SK-N-SH (cell line): ENCODE results near the gene ZNF25. TPM values are rescaled to one million over a fixed set of nuclear protein-coding genes. Genes with fewer than 3 reads are reported as not detected.
"Not testable (repeated sequence)": the region's sequence is repeated elsewhere in the genome, so short reads cannot be mapped to it uniquely, and the experiment has no call there.

Source experiments
- CTCF ChIA-PET: fragments of 300-600, 350-600 bp; formaldehyde crosslinking; extraction: SDS; loops from one replicate; lab custom pipeline; 2021; lab: Yijun Ruan, JAX
- POLR2A ChIA-PET: fragments of 350-600 bp; sonication (Branson Sonifier 250); formaldehyde crosslinking; extraction: SDS; loops from one replicate; lab custom pipeline; 2020; ENCODE audit warnings: antibody characterized with exemption, inconsistent platforms; lab: Yijun Ruan, JAX
- DNase-seq: peaks from one replicate; pipeline ENCODE4 v3.0.0; 2012
- H2AFZ ChIP-seq: fragments of 200-600 bp; sonication (generic); 2 replicates; pipeline ENCODE4 v1.8.1; 2016; ENCODE audit warnings: antibody characterized with exemption, mild to moderate bottlenecking, low read depth
- H3F3A ChIP-seq: fragments of 200-600 bp; sonication (generic); replicated peaks from 2 replicates; pipeline ENCODE3; 2016; ENCODE audit warnings: antibody characterized with exemption, mild to moderate bottlenecking; ENCODE audit not compliant: insufficient read depth
- H3K27ac ChIP-seq, 2 experiments: fragments of 200-500 bp in 1 of 2; fragments of 200-600 bp in 1 of 2; sonication (Bioruptor generic) in 1 of 2; sonication (generic), shearing (Covaris generic) in 1 of 2; 2 replicates each; pipeline versions ENCODE4 v1.5.1 to v1.6.1; 2014 to 2016; ENCODE audit warnings: low read depth in 2 of 2, inconsistent platforms in 1 of 2, low read length in 1 of 2, mild to moderate bottlenecking in 1 of 2, mixed read lengths in 1 of 2
- H3K27me3 ChIP-seq: fragments of 200-600 bp; sonication (generic), shearing (Covaris generic); 2 replicates; pipeline ENCODE4 v1.6.1; 2016; ENCODE audit warnings: mixed run types; ENCODE audit not compliant: insufficient read depth
- H3K36me3 ChIP-seq, 2 experiments: fragments of 200-500 bp in 1 of 2; fragments of 200-600 bp in 1 of 2; sonication (Bioruptor generic) in 1 of 2; sonication (generic) in 1 of 2; replicated peaks in 1 of 2; 2 replicates each; pipeline versions ENCODE3 to v1.5.1; 2014 to 2016; ENCODE audit warnings: low read length in 1 of 2, mild to moderate bottlenecking in 1 of 2; ENCODE audit not compliant: insufficient read depth in 2 of 2, control insufficient read depth in 1 of 2
- H3K4me1 ChIP-seq, 2 experiments: fragments of 200-500 bp in 1 of 2; fragments of 200-600 bp in 1 of 2; sonication (Bioruptor generic) in 1 of 2; sonication (generic), shearing (Covaris generic) in 1 of 2; 2 replicates each; pipeline versions ENCODE4 v1.5.1 to v1.6.1; 2014 to 2016; ENCODE audit warnings: low read depth in 1 of 2, low read length in 1 of 2, mixed run types in 1 of 2; ENCODE audit not compliant: insufficient read depth in 2 of 2, control insufficient read depth in 1 of 2
- H3K4me2 ChIP-seq: fragments of 200-600 bp; sonication (generic), shearing (Covaris generic); 2 replicates; pipeline ENCODE4 v1.6.1; 2017; ENCODE audit warnings: mixed run types
- H3K4me3 ChIP-seq, 2 experiments: fragments of 200-500 bp in 1 of 2; fragments of 200-600 bp in 1 of 2; sonication (Bioruptor generic) in 1 of 2; sonication (generic), shearing (Covaris generic) in 1 of 2; 2 replicates each; pipeline versions ENCODE4 v1.5.1 to v1.8.1; 2014 to 2016; ENCODE audit warnings: low read depth in 2 of 2, inconsistent platforms in 1 of 2, low read length in 1 of 2, mild to moderate bottlenecking in 1 of 2, mixed read lengths in 1 of 2, moderate library complexity in 1 of 2
- H3K79me2 ChIP-seq: fragments of 200-600 bp; sonication (generic); 2 replicates; pipeline ENCODE4 v1.8.1; 2017; ENCODE audit warnings: mild to moderate bottlenecking; ENCODE audit not compliant: insufficient read depth
- H3K9ac ChIP-seq: fragments of 200-600 bp; sonication (generic); 2 replicates; pipeline ENCODE4 v1.6.1; 2017; ENCODE audit warnings: mixed run types
- H3K9me2 ChIP-seq: fragments of 200-600 bp; sonication (generic); 2 replicates; pipeline ENCODE4 v1.6.1; 2017; ENCODE audit warnings: mixed run types
- H3K9me3 ChIP-seq: fragments of 200-600 bp; sonication (generic); 2 replicates; pipeline ENCODE4 v1.6.1; 2017; ENCODE audit warnings: mixed run types, mild to moderate bottlenecking, moderate library complexity
- H4K20me1 ChIP-seq: fragments of 200-600 bp; sonication (generic); 2 replicates; pipeline ENCODE4 v1.6.1; 2017; ENCODE audit warnings: mild to moderate bottlenecking, mixed run types; ENCODE audit not compliant: insufficient read depth
- ELF1 ChIP-seq: IDR thresholded peaks from 2 replicates; pipeline ENCODE4 v1.4.0; 2012
- FOXJ3 ChIP-seq: sonication (generic); formaldehyde crosslinking; IDR thresholded peaks from 2 replicates; pipeline ENCODE4 v1.5.1; 2020; ENCODE audit warnings: mild to moderate bottlenecking, missing genetic modification reagents
- GABPA ChIP-seq: IDR thresholded peaks from 2 replicates; pipeline ENCODE4 v1.4.0; 2012; ENCODE audit warnings: low read depth, mild to moderate bottlenecking
- JUND ChIP-seq: IDR thresholded peaks from 2 replicates; pipeline ENCODE4 v1.4.0; 2012
- MEF2A ChIP-seq: IDR thresholded peaks from 2 replicates; pipeline ENCODE4 v1.4.0; 2012; ENCODE audit warnings: low read depth, borderline replicate concordance
- POLR2AphosphoS5 ChIP-seq: IDR thresholded peaks from 2 replicates; pipeline ENCODE4 v1.6.1; 2012; ENCODE audit warnings: low read depth, low read length
- RFX5 ChIP-seq: IDR thresholded peaks from 2 replicates; pipeline ENCODE4 v1.6.1; 2012; ENCODE audit warnings: mild to moderate bottlenecking, improper control_type of control experiment, low read length
- RXRA ChIP-seq: IDR thresholded peaks from 2 replicates; pipeline ENCODE4 v1.4.0; 2012; ENCODE audit warnings: low read depth, mild to moderate bottlenecking, borderline replicate concordance
- SIN3A ChIP-seq: IDR thresholded peaks from 2 replicates; pipeline ENCODE4 v1.6.1; 2012; ENCODE audit warnings: low read depth, mild to moderate bottlenecking, low read length, moderate library complexity, borderline replicate concordance
- TCF12 ChIP-seq: IDR thresholded peaks from 2 replicates; pipeline ENCODE4 v1.4.0; 2012
- WGBS: methylation state at CpG from one replicate; pipeline ENCODE4 v1.1.6; 2017; ENCODE audit warnings: low lambda C conversion rate; 5-methylcytosine and 5-hydroxymethylcytosine counted together
- polyA plus RNA-seq, 3 experiments: library from polyadenylated mRNA; depleted of rRNA; stranded (reverse); fragments of >200 nt; gene quantifications; 2 replicates each; pipeline ENCODE4 v1.2.3, GENCODE V29; 2012
- TF ChIP-seq, protein P1 (sequence below): IDR thresholded peaks from 2 replicates; pipeline ENCODE4 v1.6.1; 2012; ENCODE audit warnings: mild to moderate bottlenecking, low read depth, low read length, moderate library complexity
- TF ChIP-seq, protein P2 (sequence below): IDR thresholded peaks from 2 replicates; pipeline ENCODE4 v1.4.0; 2012; ENCODE audit warnings: low read depth, borderline replicate concordance
- TF ChIP-seq, protein P3 (sequence below): IDR thresholded peaks from 2 replicates; pipeline ENCODE4; 2012

Gene ZNF25
- polyA plus RNA-seq, 1 of the 3 experiments (the other 2 are of a cell fraction) = 3.6 TPM

GRCh38 chr10:38019124-38019523 is 42.7 kb upstream of the ZNF25 start:
- CTCF ChIA-PET, H3K4me2 ChIP-seq, H3K9ac ChIP-seq, DNase-seq, H3K9me2 ChIP-seq, POLR2A ChIA-PET, H3K9me3 ChIP-seq, H3K79me2 ChIP-seq, H3F3A ChIP-seq, H3K27me3 ChIP-seq, H3K27ac ChIP-seq, H4K20me1 ChIP-seq, H2AFZ ChIP-seq, H3K4me3 ChIP-seq, H3K4me1 ChIP-seq: not testable (repeated sequence)
- H3K36me3 ChIP-seq = peaks cover 53 to 63% of the 10 kb centered on the region in 2 experiments
- 83% methylated on average over 4 of the region's 4 CpGs for WGBS

GRCh38 chr10:38016354-38016753 is 39.9 kb upstream of the ZNF25 start:
- Histone ChIP-seq H3K4me2 (no peak overlapping the region), H3K9ac (no peak overlapping the region), H3K4me1 (peaks cover 0 to 2% of the 10 kb centered on the region in 2 experiments; a peak in 1 of 4 replicates), H3K4me3 (no peak overlapping the region), H4K20me1 (no peaks in the 10 kb centered on the region), H3K36me3 (peaks cover 43 to 60% of the 10 kb centered on the region in 2 experiments), H3K9me2 (no peaks in the 10 kb centered on the region), H3F3A (no peaks in the 10 kb centered on the region)
- TF ChIP-seq, protein P1, sequence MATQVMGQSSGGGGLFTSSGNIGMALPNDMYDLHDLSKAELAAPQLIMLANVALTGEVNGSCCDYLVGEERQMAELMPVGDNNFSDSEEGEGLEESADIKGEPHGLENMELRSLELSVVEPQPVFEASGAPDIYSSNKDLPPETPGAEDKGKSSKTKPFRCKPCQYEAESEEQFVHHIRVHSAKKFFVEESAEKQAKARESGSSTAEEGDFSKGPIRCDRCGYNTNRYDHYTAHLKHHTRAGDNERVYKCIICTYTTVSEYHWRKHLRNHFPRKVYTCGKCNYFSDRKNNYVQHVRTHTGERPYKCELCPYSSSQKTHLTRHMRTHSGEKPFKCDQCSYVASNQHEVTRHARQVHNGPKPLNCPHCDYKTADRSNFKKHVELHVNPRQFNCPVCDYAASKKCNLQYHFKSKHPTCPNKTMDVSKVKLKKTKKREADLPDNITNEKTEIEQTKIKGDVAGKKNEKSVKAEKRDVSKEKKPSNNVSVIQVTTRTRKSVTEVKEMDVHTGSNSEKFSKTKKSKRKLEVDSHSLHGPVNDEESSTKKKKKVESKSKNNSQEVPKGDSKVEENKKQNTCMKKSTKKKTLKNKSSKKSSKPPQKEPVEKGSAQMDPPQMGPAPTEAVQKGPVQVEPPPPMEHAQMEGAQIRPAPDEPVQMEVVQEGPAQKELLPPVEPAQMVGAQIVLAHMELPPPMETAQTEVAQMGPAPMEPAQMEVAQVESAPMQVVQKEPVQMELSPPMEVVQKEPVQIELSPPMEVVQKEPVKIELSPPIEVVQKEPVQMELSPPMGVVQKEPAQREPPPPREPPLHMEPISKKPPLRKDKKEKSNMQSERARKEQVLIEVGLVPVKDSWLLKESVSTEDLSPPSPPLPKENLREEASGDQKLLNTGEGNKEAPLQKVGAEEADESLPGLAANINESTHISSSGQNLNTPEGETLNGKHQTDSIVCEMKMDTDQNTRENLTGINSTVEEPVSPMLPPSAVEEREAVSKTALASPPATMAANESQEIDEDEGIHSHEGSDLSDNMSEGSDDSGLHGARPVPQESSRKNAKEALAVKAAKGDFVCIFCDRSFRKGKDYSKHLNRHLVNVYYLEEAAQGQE = no peak
- TF ChIP-seq ELF1 = no peak
- TF ChIP-seq RFX5 = no peak
- TF ChIP-seq, all 33 proteins: peak for 0
- 0 out of 2 replicates have a peak, but pooled peaks cover 7% of the 10 kb centered on the region for H3K9me3 ChIP-seq
- CTCF ChIA-PET = no interaction called here
- 90% methylated on average over 1 of the region's 1 CpG for WGBS
- H3K27ac ChIP-seq = no peak overlapping the region
- POLR2A ChIA-PET = no interaction called here
- no peaks in the 10 kb centered on the region for H3K27me3 ChIP-seq
- no peak for DNase-seq
- no peak overlapping the region for H2AFZ ChIP-seq
- peaks cover 26% of the 10 kb centered on the region for H3K79me2 ChIP-seq

- Histone ChIP-seq H3K27ac (peak within 1 kb of the TSS; percentile 90 to 93), H3K9ac (peak within 1 kb of the TSS; percentile 86), H3F3A (peaks cover 9% of the 10 kb centered on the region), H4K20me1 (no peaks in the 10 kb centered on the region), H3K79me2 (peaks cover 24% of the 10 kb centered on the region), H3K4me3 (peak within 1 kb of the TSS; percentile 58 to 72), H3K9me2 (no peaks in the 10 kb centered on the region), H2AFZ (peak within 1 kb of the TSS; percentile 76), H3K9me3 (no peaks in the 10 kb centered on the region), H3K36me3 (peaks cover 0 to 13% of the 10 kb centered on the region in 2 experiments), H3K4me2 (peak within 1 kb of the TSS; percentile 72), H3K27me3 (no peaks in the 10 kb centered on the region), H3K4me1 (peaks cover 0 to 2% of the 10 kb centered on the region in 2 experiments; a peak in 1 of 4 replicates)
- DNase-seq = peak; percentile 83
- under 1% methylated on average over 24 of the region's 46 CpGs for WGBS
- CTCF ChIA-PET = interaction anchor here (1.4 to 1.8 kb wide), 3 partner anchors 8 to 35 kb away, joined by 4 to 10 read pairs (median 5); no protein-coding TSS in a partner anchor
- POLR2A ChIA-PET = interaction anchor here (0.5 to 1.3 kb wide), 5 partner anchors 32 to 83 kb away, joined by 3 to 7 read pairs (median 5); partner anchors contain the start of genes ZNF25 and ZNF37A
- peak; percentile 78 for TF ChIP-seq ELF1
- TF ChIP-seq, protein P2, sequence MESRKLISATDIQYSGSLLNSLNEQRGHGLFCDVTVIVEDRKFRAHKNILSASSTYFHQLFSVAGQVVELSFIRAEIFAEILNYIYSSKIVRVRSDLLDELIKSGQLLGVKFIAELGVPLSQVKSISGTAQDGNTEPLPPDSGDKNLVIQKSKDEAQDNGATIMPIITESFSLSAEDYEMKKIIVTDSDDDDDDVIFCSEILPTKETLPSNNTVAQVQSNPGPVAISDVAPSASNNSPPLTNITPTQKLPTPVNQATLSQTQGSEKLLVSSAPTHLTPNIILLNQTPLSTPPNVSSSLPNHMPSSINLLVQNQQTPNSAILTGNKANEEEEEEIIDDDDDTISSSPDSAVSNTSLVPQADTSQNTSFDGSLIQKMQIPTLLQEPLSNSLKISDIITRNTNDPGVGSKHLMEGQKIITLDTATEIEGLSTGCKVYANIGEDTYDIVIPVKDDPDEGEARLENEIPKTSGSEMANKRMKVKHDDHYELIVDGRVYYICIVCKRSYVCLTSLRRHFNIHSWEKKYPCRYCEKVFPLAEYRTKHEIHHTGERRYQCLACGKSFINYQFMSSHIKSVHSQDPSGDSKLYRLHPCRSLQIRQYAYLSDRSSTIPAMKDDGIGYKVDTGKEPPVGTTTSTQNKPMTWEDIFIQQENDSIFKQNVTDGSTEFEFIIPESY = peak; percentile 32; the same call in 1 of the 2 replicates
- no peak for TF ChIP-seq MEF2A
- no peak for TF ChIP-seq JUND
- no peak for TF ChIP-seq SIN3A
- TF ChIP-seq, protein P3, sequence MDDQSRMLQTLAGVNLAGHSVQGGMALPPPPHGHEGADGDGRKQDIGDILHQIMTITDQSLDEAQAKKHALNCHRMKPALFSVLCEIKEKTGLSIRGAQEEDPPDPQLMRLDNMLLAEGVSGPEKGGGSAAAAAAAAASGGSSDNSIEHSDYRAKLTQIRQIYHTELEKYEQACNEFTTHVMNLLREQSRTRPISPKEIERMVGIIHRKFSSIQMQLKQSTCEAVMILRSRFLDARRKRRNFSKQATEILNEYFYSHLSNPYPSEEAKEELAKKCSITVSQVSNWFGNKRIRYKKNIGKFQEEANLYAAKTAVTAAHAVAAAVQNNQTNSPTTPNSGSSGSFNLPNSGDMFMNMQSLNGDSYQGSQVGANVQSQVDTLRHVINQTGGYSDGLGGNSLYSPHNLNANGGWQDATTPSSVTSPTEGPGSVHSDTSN = no peak
- TF ChIP-seq POLR2AphosphoS5 = peak; percentile 69
- TF ChIP-seq RXRA = no peak
- TF ChIP-seq TCF12 = no peak
- TF ChIP-seq GABPA = peak; percentile 38; the same call in 1 of the 2 replicates
- TF ChIP-seq RFX5 = no peak
- 0 out of 2 replicates have a peak, but pooled peaks have one; percentile 14 for TF ChIP-seq FOXJ3 (CRISPR knock-in tag)
These were observed 33.9 kb upstream of the ZNF25 start, which contains the start of gene ZNF33A for GRCh38 chr10:38010119-38010903. TSS of gene ZNF33A (plus strand) at chr10:38010675. CDS start at chr10:38012342, 1,667 bp downstream.
